NCI-H69 (cell line): ENCODE results near the gene ADSS1.

Experiments used
- DNase-seq: peaks from one replicate; lab custom pipeline; 2025; lab: John Stamatoyannopoulos, UW

The ADSS1 gene

DNA sequence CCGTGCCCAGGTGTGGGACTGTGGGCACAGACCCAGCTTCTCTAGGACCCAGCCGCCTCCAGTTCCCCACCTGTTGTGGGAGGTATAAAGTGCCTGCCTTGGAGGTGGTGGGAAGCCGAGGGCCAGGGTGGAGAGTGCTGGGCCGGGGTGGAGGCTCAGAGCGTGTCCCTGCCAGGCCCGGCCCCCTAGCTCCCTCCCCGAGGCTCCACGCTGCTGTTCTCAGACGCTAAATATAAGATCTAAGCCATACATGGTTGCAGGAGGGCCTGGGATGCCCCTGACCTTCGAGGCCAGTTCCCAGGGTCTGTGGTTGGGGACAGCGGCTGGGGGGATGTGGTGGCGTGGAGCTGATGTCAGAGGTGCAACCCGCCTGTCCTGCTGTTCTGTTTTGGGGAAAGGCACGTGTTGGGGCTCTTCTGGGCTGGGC is 23.8 kb upstream of the ADSS1 start:
- no peak for DNase-seq

DNA sequence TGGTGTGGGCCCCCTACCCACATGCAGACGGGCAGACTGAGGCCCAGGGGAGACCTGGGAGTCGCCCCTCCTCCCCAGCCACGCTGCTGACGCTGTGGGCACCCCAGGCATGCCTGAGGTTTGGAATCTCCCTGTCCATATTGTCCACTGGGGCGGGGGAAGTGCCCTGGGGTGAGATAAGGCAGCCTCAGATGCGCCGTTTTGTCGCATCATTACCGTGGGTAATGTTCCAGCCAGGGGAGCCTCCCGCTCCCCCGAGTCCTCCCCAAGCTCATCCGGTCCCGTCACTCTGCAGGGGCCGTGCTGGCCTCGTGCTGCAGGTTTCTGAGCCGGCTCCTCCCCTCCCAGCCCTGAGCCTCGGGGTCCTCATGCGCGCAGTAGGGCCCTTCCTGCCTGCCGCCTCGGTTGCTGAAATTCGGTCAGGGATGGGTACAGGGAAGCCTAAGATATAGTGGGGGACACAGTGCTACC is 23.2 kb upstream of the ADSS1 start:
- DNase-seq: no peak

DNA sequence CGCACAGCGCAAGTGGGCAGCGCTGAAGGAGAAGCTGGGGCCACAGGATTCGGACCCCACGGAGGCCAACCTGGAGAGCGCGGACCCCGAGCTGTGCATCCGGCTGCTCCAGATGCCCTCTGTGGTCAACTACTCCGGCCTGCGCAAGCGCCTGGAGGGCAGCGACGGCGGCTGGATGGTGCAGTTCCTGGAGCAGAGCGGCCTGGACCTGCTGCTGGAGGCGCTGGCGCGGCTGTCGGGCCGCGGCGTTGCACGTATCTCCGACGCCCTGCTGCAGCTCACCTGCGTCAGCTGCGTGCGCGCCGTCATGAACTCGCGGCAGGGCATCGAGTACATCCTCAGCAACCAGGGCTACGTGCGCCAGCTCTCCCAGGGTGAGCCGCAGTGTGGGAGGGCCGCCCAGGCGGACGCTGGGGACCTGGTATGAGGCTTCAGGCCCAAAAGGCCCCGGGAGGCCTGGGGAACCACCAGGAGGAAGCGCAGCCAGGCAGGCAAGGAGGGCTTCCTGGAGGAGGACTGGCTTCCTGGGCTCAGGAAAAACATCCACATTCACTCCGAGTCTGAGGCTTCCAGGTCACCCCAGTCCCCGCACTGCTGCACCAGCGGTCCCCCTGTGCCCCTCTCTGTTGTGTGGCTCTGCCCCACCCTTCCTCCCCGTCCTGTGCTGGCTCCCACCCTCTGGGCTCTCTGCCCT is 22.5 kb upstream of the ADSS1 start:
- DNase-seq: no peak

DNA sequence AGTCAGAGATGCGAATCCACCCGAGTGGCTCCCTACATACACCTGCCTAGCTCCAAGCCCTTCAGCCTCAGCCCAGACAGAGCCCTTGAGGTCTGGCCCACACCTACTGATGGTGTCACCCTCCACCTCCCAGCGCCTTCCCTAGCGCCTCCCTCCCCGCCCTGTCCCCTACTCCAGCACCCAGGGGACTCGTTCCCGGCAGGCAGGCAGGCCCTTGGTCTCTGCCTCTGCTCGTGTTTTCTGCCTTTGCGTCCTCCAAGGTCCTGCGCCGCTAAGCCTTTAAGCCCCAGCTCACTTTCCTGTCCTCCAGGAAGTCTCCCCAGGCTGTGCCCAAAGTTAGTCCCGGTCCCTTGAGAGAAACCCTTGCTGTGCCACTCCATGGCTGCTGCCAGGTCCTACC is 21.9 kb upstream of the ADSS1 start:
- no peak for DNase-seq

DNA sequence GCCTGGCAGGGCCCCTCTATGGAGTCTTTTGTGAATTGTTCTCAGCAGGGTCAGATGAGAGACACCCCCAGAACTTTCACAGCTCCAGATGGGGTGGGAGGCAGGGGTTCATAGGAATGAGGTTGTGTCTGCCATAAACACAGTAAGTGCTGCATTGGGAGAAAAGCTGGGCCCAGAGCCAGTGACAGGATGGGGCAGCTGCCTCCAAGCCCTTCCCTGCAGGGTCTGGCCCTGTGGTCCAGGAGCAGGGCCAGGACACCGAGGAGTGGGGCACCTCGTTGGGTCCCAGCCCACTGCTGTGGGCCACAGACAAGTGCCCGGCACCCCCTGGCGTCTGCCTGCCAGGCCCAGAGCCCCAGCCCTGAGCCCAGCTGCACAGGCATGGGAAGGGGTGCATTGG is 21.4 kb upstream of the ADSS1 start:
- DNase-seq: no peak

DNA sequence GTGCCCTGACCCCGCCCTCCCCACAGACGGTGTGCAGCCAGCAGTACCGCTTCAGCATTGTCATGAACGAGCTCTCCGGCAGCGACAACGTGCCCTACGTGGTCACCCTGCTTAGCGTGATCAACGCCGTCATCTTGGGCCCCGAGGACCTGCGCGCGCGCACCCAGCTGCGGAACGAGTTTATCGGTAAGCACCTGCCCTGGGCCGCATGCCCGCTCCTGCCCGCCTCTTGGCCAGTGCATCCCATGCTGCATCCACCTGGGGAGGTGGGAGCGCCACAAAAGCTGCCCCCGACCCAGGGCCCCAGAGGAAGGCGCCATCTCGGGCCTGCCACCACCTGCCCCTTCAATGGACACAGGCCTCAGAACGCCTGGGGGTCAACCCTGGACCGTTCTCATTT is 20.8 kb upstream of the ADSS1 start:
- no peak for DNase-seq

DNA sequence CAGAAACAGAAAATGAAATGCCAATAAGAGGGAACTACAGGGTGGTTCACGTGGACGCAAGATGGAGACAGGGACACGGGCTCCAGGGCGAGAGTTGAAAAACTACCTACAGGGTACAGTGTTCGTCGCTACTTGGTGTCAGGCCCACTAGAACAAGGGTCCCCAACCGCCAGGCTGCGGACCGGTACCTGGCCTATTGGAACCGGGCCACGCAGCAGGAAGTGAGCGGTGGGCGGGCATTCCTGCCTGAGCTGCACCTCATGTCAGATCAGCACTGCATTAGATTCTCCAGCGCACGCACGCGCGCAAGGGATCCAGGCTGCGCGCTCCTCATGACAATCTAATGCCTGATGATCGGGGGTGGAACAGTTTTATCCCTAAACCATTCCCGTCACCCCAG is 19.8 kb upstream of the ADSS1 start:
- no peak for DNase-seq

DNA sequence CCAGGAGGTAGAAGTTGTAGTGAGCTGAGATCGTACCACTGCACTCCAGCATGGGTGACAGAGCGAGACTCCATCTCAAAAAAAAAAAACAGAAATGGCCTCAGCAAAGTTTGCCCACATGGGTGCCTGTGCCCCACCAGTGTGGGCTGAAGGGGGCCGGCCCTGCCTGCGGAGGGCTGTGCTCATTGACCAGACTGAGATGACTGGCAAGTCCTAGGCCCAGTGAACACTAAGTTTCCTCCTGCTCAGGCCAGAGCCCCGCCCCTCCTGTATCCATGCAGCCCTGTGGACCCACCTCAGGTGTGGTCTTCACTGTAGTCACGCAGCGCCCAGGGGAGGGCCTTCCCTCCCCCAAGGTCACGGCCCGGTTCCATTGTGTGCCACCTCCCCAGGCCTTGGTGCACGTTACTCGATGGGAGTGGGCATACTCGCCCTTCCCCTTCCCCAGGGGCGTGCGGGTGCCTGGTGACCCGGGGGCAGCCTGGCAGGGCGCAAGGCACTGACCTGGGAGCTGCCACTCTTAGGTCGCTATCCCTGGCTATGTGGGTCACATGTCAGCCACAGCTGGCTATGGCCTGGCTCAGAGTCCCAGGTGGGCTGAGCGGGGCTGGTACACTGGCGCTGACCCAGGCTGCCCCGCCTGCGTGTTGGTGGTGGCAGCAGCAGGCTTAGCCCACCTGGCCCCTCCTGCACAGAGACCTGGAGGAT is 18.5 kb upstream of the ADSS1 start:
- no peak for DNase-seq

DNA sequence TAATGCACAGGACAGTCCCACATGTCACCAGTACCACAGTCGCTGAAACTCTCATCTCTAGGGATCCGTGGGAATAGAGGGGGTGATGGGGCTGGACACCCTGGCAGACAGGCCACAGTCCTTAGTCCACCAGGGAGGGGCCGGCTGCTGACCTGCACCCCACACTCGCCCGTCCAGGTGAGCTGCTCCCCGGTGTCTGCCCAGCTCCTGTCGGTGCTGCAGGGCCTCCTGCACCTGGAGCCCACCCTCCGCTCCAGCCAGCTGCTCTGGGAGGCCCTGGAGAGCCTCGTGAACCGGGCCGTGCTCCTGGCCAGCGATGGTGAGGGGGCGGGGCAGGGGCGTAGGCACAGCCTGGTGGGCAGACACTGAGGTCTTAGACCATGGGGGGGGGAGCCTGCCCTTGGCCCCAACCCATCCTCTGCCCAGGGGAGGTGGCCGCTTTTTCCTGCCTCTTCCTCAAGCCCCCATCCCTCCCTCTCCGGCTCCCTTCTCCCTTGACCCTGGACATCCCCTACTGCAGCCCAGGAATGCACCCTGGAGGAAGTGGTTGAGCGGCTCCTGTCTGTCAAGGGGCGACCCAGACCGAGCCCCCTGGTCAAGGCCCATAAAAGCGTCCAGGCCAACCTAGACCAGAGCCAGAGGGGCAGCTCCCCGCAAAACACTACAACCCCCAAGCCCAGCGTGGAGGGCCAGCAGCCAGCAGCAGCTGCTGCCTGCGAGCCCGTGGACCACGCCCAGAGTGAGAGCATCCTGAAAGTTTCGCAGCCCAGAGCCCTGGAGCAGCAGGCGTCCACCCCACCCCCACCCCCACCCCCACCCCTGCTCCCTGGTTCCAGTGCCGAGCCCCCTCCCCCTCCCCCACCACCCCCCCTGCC is 17.1 kb upstream of the ADSS1 start:
- DNase-seq: no peak

DNA sequence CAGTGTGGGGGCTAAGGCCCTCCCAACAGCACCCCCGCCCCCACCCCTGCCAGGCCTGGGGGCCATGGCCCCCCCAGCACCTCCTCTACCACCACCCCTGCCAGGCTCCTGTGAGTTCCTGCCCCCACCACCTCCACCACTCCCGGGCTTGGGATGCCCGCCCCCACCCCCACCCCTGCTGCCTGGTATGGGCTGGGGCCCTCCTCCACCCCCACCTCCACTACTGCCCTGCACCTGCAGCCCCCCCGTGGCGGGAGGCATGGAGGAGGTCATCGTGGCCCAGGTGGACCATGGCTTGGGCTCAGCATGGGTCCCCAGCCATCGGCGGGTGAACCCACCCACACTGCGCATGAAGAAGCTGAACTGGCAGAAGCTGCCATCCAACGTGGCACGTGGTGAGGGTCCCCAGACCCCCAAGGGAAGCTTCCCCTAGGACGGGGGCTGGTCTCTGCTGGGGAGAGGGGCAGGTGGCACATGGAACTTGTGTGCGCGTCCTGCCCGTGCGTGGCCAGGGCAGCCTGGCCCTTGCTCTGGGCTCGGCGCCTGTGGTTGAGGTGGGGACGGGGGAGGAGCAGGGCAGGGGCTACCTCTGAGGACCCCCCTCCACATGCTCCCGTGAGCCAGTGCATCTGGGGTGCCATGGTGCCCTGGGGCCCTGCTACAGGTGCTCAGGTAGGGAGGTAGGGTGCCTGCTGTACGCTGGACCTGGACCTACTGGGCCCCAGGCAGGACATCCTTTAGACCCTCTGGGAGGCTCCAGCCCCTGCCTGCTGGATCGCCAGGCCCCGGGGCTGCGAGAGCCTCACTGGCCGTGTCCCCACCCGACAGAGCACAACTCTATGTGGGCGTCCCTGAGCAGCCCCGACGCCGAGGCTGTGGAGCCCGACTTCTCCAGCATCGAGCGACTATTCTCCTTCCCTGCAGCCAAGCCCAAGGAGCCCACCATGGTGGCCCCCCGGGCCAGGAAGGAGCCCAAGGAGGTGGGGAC is 16.1 kb upstream of the ADSS1 start:
- no peak for DNase-seq

DNA sequence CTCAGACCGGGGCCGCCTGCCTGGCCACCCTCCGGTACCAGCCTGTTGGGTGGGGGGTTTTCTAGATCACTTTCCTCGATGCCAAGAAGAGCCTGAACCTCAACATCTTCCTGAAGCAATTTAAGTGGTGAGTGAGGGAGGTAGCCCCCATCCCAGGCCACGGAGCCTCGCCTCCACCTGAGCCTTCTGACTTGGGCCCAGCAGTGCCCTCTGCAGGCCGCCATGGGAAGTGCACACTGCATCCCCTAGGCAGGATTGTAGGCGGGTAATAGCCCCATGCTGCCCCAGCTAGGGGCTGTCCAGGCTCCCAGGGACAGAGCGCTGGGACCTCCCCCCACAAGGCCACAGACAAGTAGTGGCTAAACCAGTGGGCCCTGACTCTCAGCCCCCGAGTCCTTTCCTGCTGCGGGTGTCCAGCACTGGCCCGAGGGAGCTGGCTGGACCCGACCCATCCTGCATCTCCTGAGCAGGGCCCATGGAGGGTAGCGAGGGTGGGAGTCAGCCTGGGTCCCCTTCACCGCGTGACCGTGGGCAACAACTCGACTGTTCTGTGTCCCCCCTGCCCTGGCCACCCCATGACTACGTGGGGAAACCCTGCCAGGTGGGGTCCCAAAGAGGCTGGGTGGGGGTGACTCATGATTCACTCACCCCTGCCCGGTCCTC is 15.3 kb upstream of the ADSS1 start:
- DNase-seq: peak; percentile 71

DNA sequence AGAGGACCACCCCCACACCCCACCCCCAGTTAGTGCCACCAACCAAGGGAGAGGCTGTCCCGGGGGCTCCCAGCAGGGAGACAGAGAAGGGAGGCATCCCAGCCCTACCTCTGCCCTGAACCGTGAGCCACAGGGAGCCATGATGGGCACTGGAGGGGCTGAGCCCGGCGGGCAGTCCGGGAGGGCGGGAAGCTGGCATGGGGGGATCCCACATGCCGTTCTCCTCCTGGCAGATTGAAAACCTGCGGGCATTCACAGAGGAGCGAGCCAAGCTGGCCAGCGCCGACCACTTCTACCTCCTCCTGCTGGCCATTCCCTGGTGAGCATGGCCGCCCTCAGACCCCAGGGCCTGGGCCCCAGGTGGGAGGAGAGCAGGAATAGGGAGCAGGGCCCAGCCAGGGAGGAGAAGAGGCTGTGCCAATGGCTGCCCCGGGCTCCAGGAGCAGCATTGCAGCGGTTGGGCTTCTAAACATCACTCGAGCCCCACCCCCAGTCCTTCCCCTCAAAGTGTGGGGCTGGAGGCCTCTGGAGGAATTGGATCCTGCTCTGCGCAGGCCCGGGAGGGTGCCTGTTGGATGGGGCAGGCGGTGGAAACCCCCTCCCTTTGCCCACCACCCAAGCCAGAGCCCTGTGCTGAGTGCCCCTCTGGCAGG is 14.5 kb upstream of the ADSS1 start:
- no peak for DNase-seq

DNA sequence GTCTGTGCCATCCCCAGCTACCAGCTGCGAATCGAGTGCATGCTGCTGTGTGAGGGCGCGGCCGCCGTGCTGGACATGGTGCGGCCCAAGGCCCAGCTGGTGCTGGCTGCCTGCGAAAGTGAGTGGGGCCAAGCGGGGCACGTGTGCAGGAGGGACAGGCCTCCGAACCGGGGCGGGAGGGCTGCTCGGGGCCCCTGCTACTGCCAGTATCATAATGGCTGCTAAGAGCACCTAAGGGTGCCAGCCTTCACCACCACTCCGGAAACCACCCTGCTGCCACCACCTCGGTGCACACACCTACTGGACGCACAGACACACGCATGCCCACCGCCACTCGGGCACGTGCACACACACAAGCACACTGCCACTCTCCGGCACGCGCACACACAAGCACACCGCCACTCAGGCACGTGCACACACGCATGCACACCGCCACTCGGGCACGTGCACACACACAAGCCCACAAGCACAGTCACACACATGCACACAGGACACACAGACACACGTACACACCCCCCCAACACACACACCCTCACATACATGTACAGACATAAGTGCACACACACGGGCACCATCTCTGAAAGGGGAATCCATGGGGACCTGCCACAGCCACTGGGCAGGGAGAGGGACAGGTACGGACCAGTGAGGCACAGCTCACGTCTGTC is 13.8 kb upstream of the ADSS1 start:
- DNase-seq: no peak

DNA sequence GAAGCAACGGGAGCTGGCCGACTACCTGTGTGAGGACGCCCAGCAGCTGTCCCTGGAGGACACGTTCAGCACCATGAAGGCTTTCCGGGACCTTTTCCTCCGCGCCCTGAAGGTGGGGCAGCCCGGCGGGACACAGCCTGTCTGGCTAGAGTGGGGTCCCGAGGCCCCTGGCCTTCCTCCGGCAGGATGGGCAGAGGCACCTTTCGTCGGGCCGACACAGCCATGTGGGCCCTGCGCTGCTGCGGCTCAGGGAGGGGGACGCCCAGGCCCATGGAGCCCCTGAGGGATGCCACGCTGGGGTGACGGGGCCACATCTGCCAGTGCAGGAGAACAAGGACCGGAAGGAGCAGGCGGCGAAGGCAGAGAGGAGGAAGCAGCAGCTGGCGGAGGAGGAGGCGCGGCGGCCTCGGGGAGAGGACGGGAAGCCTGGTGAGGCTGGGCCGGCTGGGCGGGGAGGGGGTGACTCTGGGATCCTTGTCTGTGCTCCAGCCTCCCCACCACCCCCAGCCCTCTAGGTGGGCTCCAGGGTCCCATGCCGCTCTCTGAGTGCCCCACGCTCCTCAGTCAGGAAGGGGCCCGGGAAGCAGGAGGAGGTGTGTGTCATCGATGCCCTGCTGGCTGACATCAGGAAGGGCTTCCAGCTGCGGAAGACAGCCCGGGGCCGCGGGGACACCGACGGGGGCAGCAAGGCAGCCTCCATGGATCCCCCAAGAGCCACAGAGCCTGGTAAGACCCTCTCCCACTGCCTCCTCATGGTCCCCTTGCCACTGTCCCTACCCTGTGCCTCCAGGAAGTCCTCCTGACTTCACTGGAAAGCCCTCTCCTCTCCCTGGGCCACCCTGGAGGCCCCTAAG is 10.9 kb upstream of the ADSS1 start:
- no peak for DNase-seq

DNA sequence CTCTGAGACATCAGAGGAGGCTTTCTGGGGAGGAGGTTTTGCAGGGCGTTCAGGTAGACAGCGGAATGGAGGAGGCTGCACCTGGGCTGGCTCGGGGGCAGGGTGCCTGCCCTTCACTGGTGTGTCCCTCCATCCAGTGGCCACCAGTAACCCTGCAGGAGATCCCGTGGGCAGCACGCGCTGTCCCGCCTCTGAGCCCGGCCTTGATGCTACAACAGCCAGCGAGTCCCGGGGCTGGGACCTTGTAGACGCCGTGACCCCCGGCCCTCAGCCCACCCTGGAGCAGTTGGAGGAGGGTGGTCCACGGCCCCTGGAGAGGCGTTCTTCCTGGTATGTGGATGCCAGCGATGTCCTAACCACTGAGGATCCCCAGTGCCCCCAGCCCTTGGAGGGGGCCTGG is 10.0 kb upstream of the ADSS1 start:
- DNase-seq: no peak

DNA sequence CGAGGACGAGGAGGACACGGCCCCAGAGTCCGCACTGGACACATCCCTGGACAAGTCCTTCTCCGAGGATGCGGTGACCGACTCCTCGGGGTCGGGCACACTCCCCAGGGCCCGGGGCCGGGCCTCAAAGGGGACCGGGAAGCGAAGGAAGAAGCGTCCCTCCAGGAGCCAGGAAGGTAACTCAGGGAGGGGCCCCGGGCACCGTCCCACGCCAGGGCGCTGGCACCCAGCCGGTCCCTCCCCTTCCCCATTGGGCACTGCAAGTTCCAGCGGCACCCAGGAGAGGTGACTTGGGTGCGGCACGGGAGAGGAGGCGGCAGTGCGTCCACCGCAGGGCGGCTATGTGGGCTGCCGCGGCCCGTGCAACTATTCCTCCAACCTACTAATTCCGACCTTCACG is 9.3 kb upstream of the ADSS1 start:
- DNase-seq: no peak

DNA sequence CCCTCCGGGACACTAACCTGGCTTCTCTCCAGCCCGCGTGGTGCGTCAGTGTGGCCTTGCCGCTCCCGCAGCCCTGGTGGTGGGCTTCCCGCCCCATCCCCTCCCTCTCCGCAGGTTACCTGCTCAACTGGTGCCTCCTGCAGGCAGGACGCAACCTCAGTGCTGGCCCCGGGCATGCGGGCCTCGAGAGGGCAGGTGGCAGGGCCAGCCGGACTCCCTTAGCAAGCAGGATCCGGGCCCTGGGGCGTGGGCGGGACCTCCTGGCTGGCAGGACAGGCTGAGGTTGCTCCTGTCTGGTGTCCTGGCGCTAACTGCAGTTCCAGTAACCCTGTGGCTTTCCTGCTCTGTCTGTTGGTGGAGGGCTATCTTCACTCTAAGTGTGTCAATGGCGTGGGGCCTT is 8.6 kb upstream of the ADSS1 start:
- no peak for DNase-seq

DNA sequence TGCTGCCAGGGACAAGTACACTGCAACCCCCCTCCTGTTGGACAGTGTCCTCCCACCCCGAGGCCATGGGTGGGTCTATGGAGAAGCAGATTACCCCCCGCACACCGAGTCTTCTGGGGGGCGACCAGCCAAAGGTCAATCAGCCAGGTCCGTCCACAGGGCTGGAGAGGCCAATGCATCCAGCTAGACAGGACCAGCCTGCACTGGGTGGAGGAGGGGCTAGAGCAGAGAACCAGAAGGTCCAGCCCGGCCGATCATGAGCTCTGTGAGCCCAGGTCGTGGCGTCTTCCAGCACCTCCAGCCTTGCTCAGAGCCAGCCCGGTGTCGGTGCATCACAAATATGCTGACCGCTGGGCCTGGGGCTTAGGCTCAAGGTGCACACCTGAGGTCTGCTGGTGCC is 8.2 kb upstream of the ADSS1 start:
- no peak for DNase-seq

DNA sequence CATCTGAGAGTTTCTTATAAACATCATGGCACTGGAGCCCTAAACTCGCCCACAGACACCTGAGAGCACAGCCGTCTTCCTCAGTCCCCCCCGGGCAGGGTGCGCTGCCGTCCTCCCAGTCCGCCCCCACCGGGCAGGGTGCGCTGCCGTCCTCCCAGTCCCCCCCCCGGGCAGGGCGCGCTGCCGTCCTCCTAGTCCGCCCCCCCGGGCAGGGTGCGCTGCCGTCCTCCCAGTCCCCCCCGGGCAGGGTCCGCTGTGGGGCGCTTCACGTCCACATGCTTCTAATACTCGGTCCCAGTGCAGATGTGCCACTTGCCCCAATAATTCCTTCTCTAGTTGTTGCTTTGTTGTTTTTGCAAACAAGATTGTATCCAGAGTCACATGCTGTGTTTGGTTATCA is 6.9 kb upstream of the ADSS1 start:
- no peak for DNase-seq
